NB4 (cell line): Measurements from ENCODE around the gene MED26.

Experiments used
- CTCF ChIP-seq: IDR thresholded peaks from one replicate; pipeline ENCODE4 v1.5.1; 2012; ENCODE audit warnings: low read depth, low read length
- MAX ChIP-seq: IDR thresholded peaks from 2 replicates; pipeline ENCODE4 v1.6.1; 2011; ENCODE audit warnings: low read depth, low read length
- MYC ChIP-seq: IDR thresholded peaks from 2 replicates; pipeline ENCODE4 v1.6.1; 2011; ENCODE audit warnings: low read depth, low read length
- POLR2A ChIP-seq: IDR thresholded peaks from 2 replicates; pipeline ENCODE4 v1.6.1; 2011; ENCODE audit warnings: mild to moderate bottlenecking; ENCODE audit not compliant: insufficient read length; ENCODE audit errors: extremely low read depth

GRCh38 chr19:16542910-16543472 lies 85.0 kb downstream of the MED26 start:
- TF ChIP-seq CTCF (no peak), MAX (no peak), MYC (no peak), POLR2A (no peak)
